ENCODE results near the gene ZBTB7B. TPM values are rescaled to one million over a fixed set of nuclear protein-coding genes. Genes with fewer than 3 reads are reported as not detected.

ZBTB7B gene
- total RNA-seq, 1 experiment from 2014 or later, result 8.3 TPM

DNA sequence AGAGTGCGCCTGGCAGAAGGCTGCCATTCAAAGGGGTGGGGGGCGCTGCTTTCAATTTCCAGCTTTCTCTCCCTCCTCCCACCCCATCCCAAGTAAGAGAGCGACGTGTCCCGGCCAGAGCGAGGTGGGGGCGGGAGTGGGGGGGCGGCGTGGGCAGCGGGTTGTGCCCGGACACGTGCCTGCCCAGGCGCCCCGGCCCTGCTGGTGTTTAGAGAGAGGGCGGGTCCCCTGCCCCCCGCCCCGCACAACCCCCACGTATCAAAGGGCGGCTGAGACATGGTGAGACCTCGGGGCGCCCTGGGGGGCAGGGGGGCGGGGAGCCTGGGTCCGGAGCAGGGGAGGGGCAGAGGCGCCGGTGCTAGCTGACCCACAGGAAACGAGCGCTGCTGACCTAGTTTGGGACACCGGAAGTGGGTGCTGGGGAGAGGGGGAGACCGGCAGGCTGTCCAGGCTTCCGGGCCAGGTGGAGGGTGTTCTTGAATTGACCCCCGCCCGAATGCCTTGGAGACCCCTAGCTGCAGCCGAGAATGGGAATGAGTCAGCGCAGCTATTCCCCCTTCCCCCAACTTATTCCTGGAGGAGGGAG lies 1.3 kb downstream of the ZBTB7B start:
- DNase-seq (ENCODE audit: low spot score), result peak; percentile 64

DNA sequence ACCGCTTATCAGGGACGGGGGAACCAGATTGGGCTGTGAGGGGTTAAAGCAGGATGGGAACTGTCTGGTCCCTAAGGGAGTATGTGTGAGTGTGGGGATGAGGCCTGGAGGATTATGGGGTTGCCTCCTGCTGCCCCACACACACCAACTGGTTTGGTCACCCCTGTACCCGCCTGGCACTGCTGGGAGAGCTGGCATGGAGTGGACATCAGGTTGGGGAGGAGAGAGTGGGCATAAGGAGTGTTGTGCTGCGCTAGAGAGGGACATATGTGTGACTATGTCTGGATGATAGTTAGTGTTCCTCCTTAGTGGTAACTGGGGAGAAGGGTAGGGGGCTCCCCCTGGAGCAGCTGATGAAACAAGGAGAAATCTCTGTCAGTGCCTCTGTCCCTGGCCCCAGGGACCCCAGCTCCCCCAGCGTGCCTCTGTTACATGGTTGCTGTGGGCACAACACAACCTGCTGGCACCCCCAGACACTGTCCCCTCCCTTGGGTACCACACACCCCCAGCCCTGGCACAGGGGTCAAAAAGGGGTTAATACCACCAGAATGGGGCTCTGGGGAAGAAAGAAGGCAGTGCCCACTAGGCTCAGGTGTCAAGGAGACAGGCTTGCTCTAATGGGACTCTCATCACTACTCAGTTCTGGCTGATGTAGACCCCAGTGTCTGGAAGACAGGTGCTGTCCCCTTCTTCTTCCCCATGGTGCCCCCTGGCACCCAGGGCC lies 1.9 kb downstream of the ZBTB7B start:
- DNase-seq (ENCODE audit: low spot score), result no peak

- DNase-seq (ENCODE audit: low spot score), result peak; percentile 49
Observed at GRCh38 chr1:155005076-155006011, 2.7 kb downstream of the ZBTB7B start.

DNA sequence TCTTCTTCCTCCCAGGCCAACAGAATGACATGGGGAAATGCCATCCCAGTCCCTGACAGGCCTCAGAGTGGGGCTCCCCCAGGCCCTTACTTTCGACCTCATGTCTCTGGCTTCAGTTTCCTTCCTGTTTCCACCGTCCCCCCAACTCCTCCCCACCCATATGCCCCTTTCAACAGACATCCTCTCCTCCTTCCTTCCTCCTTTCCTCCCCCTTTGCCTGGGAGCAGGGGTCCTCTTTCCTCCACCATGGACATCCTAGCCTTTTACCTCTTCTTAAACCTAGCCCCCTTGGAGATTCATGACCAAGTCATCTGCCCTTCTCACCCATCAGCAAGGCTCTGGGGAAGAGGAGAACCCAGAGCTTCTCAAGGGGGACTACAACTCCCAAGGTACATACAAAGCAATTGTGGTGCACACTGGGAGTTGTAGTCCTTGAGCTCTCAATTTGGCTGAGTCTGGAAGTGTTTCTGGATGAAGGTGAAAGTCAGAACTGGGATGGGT lies 4.0 kb downstream of the ZBTB7B start:
- no peak for DNase-seq (ENCODE audit: low spot score)

- no peak for DNase-seq (ENCODE audit: low spot score)
Observed at GRCh38 chr1:155007251-155007828, 4.7 kb downstream of the ZBTB7B start.

DNA sequence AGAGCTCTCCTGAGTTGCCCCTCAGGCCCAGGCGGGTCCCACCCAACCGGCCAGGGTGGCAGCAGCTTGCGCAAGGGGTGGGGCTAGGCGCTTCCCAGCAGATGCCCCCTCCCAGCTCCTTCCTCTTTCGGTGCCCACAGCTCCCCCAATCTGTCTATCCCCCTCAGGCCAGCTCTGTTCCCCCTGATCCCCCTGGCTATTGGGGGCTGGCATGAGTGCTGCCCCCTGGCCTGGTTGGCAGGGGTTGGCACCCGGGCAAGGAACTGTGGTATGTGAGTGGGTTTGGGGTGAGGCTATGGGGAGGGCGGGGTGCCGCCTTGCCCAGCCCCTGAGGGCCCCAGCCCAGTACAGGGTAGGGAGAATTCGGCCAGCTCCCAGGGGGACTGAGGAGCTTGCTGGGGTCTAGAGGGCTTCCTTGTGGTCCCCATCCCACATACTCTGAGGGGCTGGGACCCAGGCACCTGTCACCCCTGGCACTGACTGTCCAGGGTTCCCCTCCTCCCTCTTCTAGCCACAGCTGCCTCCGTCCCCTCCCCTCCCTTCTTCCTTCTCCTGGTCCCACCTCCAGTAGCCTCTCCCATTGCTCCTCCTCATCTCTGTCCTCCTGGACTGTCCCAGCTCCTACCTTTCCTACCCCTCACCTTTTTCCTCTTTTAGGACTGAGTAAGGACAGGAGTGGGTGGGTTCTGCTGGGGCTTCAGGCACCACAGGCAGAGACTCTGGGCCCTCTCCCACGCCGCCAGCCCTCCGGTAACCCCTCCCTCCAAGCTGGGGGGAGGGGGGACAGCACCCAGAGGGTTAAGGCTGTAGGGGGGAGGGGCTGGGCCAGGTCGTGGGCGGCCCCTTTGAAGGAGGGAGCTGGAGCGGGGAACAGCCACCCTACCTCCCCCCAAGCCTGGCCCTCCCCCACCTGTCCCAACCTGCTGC lies 5.7 kb downstream of the ZBTB7B start:
- DNase-seq (ENCODE audit: low spot score), result no peak

GRCh38 chr1:155009221-155009711 lies 6.7 kb downstream of the ZBTB7B start:
- DNase-seq (ENCODE audit: low spot score), result no peak

GRCh38 chr1:155009742-155010141 lies 7.1 kb downstream of the ZBTB7B start:
- no peak for DNase-seq (ENCODE audit: low spot score)

GRCh38 chr1:155010211-155010918 lies 7.8 kb downstream of the ZBTB7B start:
- DNase-seq (ENCODE audit: low spot score), result no peak

DNA sequence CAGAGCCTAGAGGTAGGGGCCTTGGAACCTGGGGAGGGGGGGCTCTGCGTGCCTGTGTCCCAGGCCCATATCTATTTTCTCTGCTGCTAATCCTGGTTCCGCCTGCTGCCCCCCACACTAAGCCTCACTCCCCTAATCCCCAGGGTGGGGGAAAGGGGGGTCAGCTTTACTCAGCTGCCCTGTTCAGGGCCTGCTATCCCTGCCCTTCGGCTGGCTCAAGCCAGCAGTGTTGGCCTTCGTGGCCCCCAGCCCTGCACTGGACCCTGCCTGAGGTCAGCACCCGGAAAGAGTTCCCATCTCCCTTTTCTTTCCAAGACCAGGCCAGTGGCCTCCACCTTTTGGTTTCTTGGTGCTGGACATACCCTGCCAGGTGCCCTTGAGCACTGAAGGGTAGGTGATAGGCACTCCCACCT lies 8.4 kb downstream of the ZBTB7B start:
- no peak for DNase-seq (ENCODE audit: low spot score)

- DNase-seq (ENCODE audit: low spot score), result no peak
Observed at GRCh38 chr1:155011437-155012025, 8.9 kb downstream of the ZBTB7B start.

- DNase-seq (ENCODE audit: low spot score), result peak; percentile 32
Observed at GRCh38 chr1:155012026-155012546, 9.5 kb downstream of the ZBTB7B start.

GRCh38 chr1:155012776-155013602 lies 10.4 kb downstream of the ZBTB7B start:
- no peak for DNase-seq (ENCODE audit: low spot score)

- no peak for DNase-seq (ENCODE audit: low spot score)
Observed at GRCh38 chr1:155013632-155014031, 11.0 kb downstream of the ZBTB7B start.

DNA sequence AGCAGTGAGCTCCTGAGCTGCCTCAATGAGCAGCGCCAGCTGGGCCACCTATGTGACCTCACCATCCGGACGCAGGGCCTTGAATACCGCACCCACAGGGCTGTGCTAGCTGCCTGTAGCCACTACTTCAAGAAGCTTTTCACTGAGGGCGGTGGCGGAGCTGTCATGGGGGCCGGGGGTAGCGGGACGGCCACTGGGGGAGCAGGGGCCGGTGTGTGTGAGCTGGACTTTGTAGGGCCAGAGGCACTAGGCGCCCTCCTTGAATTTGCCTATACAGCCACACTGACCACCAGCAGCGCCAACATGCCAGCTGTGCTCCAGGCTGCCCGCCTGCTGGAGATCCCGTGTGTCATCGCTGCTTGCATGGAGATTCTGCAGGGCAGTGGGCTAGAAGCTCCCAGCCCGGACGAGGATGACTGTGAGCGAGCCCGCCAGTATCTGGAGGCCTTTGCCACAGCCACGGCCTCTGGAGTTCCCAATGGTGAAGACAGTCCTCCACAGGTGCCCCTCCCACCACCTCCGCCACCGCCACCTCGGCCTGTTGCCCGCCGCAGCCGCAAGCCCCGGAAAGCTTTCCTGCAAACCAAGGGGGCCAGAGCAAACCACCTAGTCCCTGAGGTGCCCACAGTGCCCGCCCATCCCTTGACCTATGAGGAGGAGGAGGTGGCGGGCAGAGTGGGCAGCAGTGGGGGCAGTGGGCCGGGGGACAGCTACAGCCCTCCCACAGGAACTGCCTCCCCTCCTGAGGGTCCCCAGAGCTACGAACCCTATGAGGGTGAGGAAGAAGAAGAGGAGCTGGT lies 12.3 kb downstream of the ZBTB7B start:
- DNase-seq (ENCODE audit: low spot score), result no peak

DNA sequence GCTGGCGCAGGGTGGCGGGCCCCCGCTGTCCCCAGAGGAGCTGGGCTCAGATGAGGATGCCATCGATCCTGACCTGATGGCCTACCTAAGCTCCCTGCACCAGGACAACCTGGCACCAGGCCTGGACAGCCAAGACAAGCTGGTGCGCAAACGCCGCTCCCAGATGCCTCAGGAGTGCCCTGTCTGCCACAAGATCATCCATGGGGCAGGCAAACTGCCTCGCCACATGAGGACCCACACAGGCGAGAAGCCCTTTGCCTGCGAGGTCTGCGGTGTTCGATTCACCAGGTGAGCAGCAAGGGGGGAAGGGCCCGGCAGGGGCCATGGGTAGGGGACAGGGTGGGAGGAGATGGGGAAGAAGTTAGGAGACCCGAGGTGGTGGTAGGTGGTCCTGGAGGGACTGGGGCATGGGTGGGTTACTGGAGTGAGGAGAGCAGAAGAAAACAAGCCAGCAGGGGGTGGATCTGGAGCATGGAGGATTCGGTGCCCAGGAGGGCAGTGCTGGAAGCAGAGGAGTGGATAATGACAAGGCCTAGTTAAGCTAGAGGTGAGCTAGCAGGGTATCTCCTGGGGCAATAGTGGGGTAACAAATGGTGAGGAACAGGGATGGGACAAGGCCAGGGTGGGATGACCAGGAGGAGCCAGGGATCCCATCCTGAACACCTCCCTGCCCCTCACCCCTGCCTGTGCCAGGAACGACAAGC lies 13.1 kb downstream of the ZBTB7B start:
- DNase-seq (ENCODE audit: low spot score), result no peak
